Fibroblast of gingiva (primary cell): Measurements from ENCODE around the gene BTNL3.
"Not testable (repeated sequence)": the region's sequence is repeated elsewhere in the genome, so short reads cannot be mapped to it uniquely, and the experiment has no call there.

ENCODE experiments used
- DNase-seq: peaks from one replicate; pipeline ENCODE4 v3.0.0-alpha.2; 2011; ENCODE audit warnings: low read depth

Gene BTNL3

GRCh38 chr5:181024245-181025064, 35.8 kb downstream of the BTNL3 start:
- DNase-seq: no peak

- DNase-seq: no peak
These were observed 38.9 kb downstream of the BTNL3 start for GRCh38 chr5:181027452-181028031.

GRCh38 chr5:181028032-181028819, 39.6 kb downstream of the BTNL3 start:
- DNase-seq: no peak

GRCh38 chr5:181031716-181032115, 43.1 kb downstream of the BTNL3 start:
- no peak for DNase-seq

- no peak for DNase-seq
These were observed 47.6 kb downstream of the BTNL3 start for GRCh38 chr5:181035991-181036815.

GRCh38 chr5:181036816-181037364, 48.2 kb downstream of the BTNL3 start:
- DNase-seq: no peak

GRCh38 chr5:181037365-181037861, 48.8 kb downstream of the BTNL3 start:
- no peak for DNase-seq

- no peak for DNase-seq
These were observed 50.8 kb downstream of the BTNL3 start for GRCh38 chr5:181039471-181039870.

GRCh38 chr5:181039931-181040630, 51.4 kb downstream of the BTNL3 start, which contains the start of gene BTNL9:
BTNL9 (plus strand) TSS chr5:181040266; CDS start chr5:181045490, 5,224 bp downstream.
- DNase-seq: no peak

- DNase-seq: no peak
These were observed 51.9 kb downstream of the BTNL3 start for GRCh38 chr5:181040631-181040945.

- no peak for DNase-seq
These were observed 52.4 kb downstream of the BTNL3 start for GRCh38 chr5:181041043-181041442.

GRCh38 chr5:181042036-181042713, 53.5 kb downstream of the BTNL3 start:
- DNase-seq: no peak

GRCh38 chr5:181042722-181043121, 54.1 kb downstream of the BTNL3 start:
- DNase-seq: no peak

- no peak for DNase-seq
These were observed 54.8 kb downstream of the BTNL3 start for GRCh38 chr5:181043285-181044092.

- DNase-seq: no peak
These were observed 55.5 kb downstream of the BTNL3 start for GRCh38 chr5:181044093-181044599.

GRCh38 chr5:181044662-181045305, 56.1 kb downstream of the BTNL3 start:
- DNase-seq: no peak

GRCh38 chr5:181045316-181045715, 56.7 kb downstream of the BTNL3 start:
- DNase-seq: no peak

- not testable (repeated sequence) for DNase-seq
These were observed 57.2 kb downstream of the BTNL3 start for GRCh38 chr5:181045857-181046256.

- DNase-seq: no peak
These were observed 58.6 kb downstream of the BTNL3 start for GRCh38 chr5:181047288-181047687.
